HCT116 (cell line): ENCODE data around the gene RGS7.
"Not testable (repeated sequence)": the region's sequence is repeated elsewhere in the genome, so short reads cannot be mapped to it uniquely, and the experiment has no call there.

Source experiments
- EZH2 ChIP-seq: fragments of 200-600 bp; sonication (generic); IDR thresholded peaks from 2 replicates; pipeline ENCODE4 v1.6.1; 2017; ENCODE audit warnings: antibody characterized with exemption, mixed run types
- POLR2A ChIP-seq: IDR thresholded peaks from 2 replicates; pipeline ENCODE4 v1.7.0; 2011; ENCODE audit warnings: borderline replicate concordance; ENCODE audit not compliant: insufficient read depth, insufficient read length; ENCODE audit errors: extremely low read depth
- RAD21 ChIP-seq: IDR thresholded peaks from 2 replicates; pipeline ENCODE4 v1.6.1; 2012; ENCODE audit warnings: low read depth, mild to moderate bottlenecking
- YY1 ChIP-seq: IDR thresholded peaks from 2 replicates; pipeline ENCODE4 v1.6.1; 2011; ENCODE audit warnings: low read length, low read depth, moderate library complexity, mild to moderate bottlenecking; ENCODE audit not compliant: insufficient replicate concordance; ENCODE audit errors: extremely low read depth
- TF ChIP-seq, protein P1 (sequence below): IDR thresholded peaks from 2 replicates; pipeline ENCODE4 v1.6.1; 2012
- TF ChIP-seq, protein P2 (sequence below), 3 experiments: fragments of 200-600 bp in 1 of 3; sonication (generic) in 1 of 3; IDR thresholded peaks in 2 of 3; conservative IDR thresholded peaks in 1 of 3; 2 replicates each; pipeline ENCODE4 v1.5.1; 2012 to 2017; ENCODE audit warnings: low read depth in 2 of 3, low read length in 2 of 3, antibody characterized with exemption in 1 of 3, borderline replicate concordance in 1 of 3, control low read depth in 1 of 3, mild to moderate bottlenecking in 1 of 3, mixed read lengths in 1 of 3, mixed run types in 1 of 3, moderate library complexity in 1 of 3; ENCODE audit not compliant: insufficient read depth in 1 of 3
- TF ChIP-seq, protein P3 (sequence below): IDR thresholded peaks from 2 replicates; pipeline ENCODE4 v1.6.1; 2012; ENCODE audit warnings: low read depth

DNA sequence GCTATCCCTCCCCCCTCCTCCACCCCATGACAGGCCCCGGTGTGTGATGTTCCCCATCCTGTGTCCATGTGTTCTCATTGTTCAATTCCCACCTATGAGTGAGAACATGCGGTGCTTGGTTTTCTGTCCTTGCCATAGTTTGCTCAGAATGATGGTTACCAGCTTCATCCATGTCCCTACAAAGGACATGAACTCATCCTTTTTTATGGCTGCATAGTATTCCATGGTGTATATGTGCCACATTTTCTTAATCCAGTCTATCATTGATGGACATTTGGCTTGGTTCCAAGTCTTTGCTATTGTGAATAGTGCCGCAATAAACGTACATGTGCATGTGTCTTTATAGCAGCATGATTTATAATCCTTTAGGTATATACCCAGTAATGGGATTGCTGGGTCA lies 461.6 kb downstream of the RGS7 start:
- TF ChIP-seq, protein P1, sequence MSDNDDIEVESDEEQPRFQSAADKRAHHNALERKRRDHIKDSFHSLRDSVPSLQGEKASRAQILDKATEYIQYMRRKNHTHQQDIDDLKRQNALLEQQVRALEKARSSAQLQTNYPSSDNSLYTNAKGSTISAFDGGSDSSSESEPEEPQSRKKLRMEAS, result not testable (repeated sequence)
- TF ChIP-seq, protein P2, sequence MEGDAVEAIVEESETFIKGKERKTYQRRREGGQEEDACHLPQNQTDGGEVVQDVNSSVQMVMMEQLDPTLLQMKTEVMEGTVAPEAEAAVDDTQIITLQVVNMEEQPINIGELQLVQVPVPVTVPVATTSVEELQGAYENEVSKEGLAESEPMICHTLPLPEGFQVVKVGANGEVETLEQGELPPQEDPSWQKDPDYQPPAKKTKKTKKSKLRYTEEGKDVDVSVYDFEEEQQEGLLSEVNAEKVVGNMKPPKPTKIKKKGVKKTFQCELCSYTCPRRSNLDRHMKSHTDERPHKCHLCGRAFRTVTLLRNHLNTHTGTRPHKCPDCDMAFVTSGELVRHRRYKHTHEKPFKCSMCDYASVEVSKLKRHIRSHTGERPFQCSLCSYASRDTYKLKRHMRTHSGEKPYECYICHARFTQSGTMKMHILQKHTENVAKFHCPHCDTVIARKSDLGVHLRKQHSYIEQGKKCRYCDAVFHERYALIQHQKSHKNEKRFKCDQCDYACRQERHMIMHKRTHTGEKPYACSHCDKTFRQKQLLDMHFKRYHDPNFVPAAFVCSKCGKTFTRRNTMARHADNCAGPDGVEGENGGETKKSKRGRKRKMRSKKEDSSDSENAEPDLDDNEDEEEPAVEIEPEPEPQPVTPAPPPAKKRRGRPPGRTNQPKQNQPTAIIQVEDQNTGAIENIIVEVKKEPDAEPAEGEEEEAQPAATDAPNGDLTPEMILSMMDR (IDR thresholded peaks at IDR 0.05 in 2 of 3, conservative IDR thresholded peaks at IDR 0.05 in 1 of 3; ENCODE audit: borderline replicate concordance in 1 of 3, insufficient read depth in 1 of 3, low read depth in 2 of 3, low read length in 2 of 3), result not testable (repeated sequence)
- TF ChIP-seq POLR2A, RAD21, EZH2, YY1: not testable (repeated sequence)
- TF ChIP-seq, protein P3, sequence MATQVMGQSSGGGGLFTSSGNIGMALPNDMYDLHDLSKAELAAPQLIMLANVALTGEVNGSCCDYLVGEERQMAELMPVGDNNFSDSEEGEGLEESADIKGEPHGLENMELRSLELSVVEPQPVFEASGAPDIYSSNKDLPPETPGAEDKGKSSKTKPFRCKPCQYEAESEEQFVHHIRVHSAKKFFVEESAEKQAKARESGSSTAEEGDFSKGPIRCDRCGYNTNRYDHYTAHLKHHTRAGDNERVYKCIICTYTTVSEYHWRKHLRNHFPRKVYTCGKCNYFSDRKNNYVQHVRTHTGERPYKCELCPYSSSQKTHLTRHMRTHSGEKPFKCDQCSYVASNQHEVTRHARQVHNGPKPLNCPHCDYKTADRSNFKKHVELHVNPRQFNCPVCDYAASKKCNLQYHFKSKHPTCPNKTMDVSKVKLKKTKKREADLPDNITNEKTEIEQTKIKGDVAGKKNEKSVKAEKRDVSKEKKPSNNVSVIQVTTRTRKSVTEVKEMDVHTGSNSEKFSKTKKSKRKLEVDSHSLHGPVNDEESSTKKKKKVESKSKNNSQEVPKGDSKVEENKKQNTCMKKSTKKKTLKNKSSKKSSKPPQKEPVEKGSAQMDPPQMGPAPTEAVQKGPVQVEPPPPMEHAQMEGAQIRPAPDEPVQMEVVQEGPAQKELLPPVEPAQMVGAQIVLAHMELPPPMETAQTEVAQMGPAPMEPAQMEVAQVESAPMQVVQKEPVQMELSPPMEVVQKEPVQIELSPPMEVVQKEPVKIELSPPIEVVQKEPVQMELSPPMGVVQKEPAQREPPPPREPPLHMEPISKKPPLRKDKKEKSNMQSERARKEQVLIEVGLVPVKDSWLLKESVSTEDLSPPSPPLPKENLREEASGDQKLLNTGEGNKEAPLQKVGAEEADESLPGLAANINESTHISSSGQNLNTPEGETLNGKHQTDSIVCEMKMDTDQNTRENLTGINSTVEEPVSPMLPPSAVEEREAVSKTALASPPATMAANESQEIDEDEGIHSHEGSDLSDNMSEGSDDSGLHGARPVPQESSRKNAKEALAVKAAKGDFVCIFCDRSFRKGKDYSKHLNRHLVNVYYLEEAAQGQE, result not testable (repeated sequence)
